Motor neuron (in vitro differentiated cells): ENCODE results near the gene FARP2. TPM values are rescaled to one million over a fixed set of nuclear protein-coding genes. Genes with fewer than 3 reads are reported as not detected.
"Not testable (repeated sequence)": the region's sequence is repeated elsewhere in the genome, so short reads cannot be mapped to it uniquely, and the experiment has no call there.

Source experiments
- ATAC-seq, 8 experiments: fragments of 200-7000 bp; cut with Tn5 transposase; replicated peaks in 6 of 8; 2 replicates each; pipeline ENCODE4 v1.8.0; 2021; ENCODE audit warnings: mild to moderate bottlenecking in 8 of 8, moderate library complexity in 8 of 8
- H3K27ac ChIP-seq, 2 donors: fragments of 250-450 bp; sonication (Bioruptor Pico); 2 replicates each; pipeline ENCODE4 v1.9.0; 2021; ENCODE audit warnings: antibody characterized with exemption in 2 of 2, mild to moderate bottlenecking in 2 of 2, moderate library complexity in 1 of 2
- H3K4me1 ChIP-seq, 2 donors: fragments of 250-450 bp; sonication (Bioruptor Pico); replicated peaks in 1 of 2; 2 replicates each; pipeline ENCODE4 v1.6.1; 2021; ENCODE audit warnings: antibody characterized with exemption in 2 of 2, mild to moderate bottlenecking in 2 of 2, moderate library complexity in 1 of 2
- H3K4me3 ChIP-seq, 5 donors: fragments of 250-450 bp; sonication (Bioruptor Pico); 2 replicates each; pipeline ENCODE4 v1.9.0; 2021; ENCODE audit warnings: antibody characterized with exemption in 5 of 5, mild to moderate bottlenecking in 5 of 5, moderate library complexity in 4 of 5
- WGBS, 10 experiments: fragments of 450-650 bp; shearing (Covaris generic); methylation state at CpG; one replicate each; pipeline ENCODE4 v1.0.0; 2022; 5-methylcytosine and 5-hydroxymethylcytosine counted together
- in situ Hi-C, 9 experiments: fragments of 400-800 bp; cut with MboI; loops; one replicate each; pipeline ENCODE4 v1.15.0; 2021; ENCODE audit warnings: low sequenced_read_pairs in 9 of 9, low pct_unique_long_range_greater_than_20kb in 2 of 9; ENCODE audit not compliant: unreplicated experiment in 9 of 9
- total RNA-seq, 8 experiments: library from RNA; unstranded; fragments of 300-600 nt; gene quantifications; 2 replicates each; pipeline versions ENCODE4 v1.2.3 to v1.2.4, GENCODE V29; 2022

Gene FARP2
- total RNA-seq, 8 experiments from 2014 or later: 11.9 to 41.2 (median 22.8) TPM

DNA sequence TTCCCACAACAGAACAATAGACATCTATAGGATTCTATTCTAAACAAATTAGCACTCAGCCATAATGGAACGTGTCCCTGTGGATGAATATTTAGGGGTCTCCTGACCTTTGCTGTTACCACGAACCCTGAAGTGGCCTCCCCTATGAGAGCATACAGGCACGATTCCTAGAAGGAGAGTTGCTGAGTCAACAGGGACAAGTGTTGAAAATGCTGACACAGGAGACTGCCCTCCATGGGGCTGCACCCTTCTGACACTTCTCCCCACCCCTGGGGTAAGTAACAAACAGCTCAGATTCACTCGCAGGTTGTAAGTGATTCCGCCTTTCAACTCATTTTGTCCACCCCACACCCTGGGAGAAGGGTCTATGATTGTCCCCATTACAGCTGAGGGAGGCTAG, 166.4 kb downstream of the FARP2 start:
- WGBS, 10 experiments: 38 to 100% (median 52%) methylated on average over 1 to 3 of the region's 5 CpGs; no CpG with 5 or more reads in 5 of the 10 experiments
- no peak for ATAC-seq
- Histone ChIP-seq H3K4me3 (no peak overlapping the region), H3K4me1 (no peaks in the 10 kb centered on the region), H3K27ac (no peak overlapping the region)
- in situ Hi-C loops: no loop called here

DNA sequence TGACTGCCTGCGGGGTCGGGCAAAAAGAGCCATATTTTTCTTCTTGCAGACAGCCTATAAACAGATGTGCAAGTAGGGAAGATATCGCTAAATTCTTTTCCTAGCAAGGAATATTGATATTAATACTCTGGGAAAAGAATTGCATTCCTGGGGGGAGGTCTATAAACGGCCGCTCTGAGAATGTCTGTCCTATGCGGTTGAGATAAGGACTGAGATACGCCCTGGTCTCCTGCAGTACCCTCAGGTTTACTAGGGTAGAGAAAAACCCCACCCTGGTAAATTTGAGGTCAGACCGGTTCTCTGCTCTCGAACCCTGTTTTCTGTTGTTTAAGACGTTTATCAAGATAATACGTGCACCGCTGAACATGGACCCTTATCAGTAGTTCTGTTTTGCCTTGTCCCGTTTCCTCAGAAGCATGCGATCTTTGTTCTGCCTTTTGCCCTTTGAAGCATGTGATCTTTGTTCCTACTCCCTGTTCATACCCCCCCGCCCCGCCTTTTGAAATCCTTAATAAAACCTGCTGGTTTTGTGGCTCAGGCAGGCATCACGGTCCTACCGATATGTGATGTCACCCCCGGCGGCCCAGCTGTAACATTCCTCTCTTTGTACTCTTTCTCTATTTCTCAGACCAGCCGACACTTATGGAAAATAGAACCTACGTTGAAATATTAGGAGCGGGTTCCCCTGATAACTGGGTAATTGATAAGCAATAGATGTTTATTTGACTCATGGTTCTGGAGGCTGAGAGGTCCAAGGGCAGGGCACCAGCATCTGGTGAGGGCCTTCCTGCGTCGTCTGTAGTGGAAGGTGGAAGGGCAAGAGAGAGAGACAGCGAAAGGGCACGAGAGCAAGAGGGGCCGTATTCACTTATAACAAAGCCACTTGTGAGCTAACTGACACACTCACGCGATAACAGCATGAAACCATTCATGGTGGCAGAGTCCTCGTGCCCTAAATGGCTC, 170.0 kb downstream of the FARP2 start:
- in situ Hi-C loops, H3K27ac ChIP-seq, H3K4me3 ChIP-seq, ATAC-seq, H3K4me1 ChIP-seq: not testable (repeated sequence)
- WGBS, 10 experiments: 0 to 97% (median 89%) methylated on average over 1 to 31 of the region's 31 CpGs; no CpG with 5 or more reads in 1 of the 10 experiments

DNA sequence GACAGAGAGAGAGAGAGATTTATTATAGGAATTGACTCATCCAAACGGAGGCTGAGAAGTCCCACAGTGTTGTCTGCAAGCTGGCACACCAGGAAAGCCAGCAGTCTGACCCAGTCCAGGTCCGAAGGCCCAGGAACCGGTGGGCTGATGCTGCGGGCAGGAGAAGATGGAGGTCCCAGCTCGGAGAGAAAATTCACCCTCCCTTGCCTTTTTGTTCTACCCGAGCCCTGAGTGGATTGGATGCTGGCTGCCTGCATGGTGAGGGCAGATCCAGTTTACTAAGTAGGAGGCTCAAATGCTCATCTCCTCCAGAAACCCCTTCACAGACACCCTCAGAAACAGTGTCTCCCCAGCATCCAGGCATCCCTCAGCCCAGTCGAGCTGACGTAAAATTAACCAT, 174.5 kb downstream of the FARP2 start:
- Histone ChIP-seq H3K27ac (no peak overlapping the region), H3K4me1 (no peaks in the 10 kb centered on the region), H3K4me3 (no peak overlapping the region)
- no peak for ATAC-seq
- 0 to 84% (median 75%) methylated on average over 1 to 7 of the region's 8 CpGs; no CpG with 5 or more reads in 2 of the 10 experiments for WGBS, 10 experiments
- in situ Hi-C loops: no loop called here

DNA sequence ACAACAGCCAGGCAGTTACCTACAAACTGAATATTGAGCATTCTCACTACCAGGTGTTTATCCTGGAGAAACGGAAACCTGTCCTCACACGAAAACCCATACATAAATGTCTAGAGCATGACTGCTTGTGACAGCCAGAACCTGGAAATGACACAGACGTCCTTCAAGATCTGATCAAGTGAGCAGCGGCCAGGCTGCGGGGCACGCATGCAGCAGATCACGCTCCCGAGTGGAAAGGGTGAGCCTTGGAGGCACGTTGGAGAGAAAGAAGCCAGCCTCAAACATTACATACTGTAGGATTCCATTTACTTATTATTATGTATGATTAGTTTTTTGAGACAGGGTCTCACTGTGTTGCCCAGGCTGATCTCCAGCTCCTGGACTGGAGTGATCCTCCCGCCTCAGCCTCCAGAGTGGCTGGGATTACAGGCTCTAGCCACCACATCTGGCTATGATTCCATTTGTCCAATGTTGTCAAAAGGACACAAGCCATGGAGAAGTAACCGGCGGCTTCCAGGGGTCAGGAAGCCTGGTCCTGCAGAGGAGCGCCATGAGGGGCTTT, 175.2 kb downstream of the FARP2 start:
- no peak for ATAC-seq
- Histone ChIP-seq H3K4me3 (no peak overlapping the region), H3K27ac (no peak overlapping the region), H3K4me1 (no peaks in the 10 kb centered on the region)
- in situ Hi-C loops: no loop called here
- WGBS, 10 experiments: 36 to 84% (median 65%) methylated on average over 4 to 9 of the region's 13 CpGs; no CpG with 5 or more reads in 5 of the 10 experiments

DNA sequence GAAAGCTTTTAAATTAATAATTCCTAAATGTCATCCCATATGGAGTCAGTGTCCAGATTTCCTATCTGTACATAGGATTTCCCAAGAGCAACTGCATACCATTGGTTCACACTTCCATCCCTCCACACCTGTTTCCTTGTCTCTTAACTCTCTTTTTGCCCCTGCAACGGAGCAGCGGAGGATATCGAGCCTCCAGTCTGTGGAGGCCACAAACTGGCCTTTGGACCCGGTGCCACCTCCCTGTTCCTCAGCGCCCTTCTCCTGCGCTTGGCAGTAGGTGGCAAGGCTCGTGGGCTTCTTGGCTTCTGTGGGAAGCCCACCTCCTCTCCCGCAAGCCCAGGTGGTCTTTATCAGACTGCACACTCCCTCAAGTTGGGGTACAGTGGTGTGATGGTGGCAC, 176.1 kb downstream of the FARP2 start:
- no peak for ATAC-seq
- Histone ChIP-seq H3K4me1 (no peaks in the 10 kb centered on the region), H3K27ac (no peak overlapping the region), H3K4me3 (no peak overlapping the region)
- 80 to 87% (median 82%) methylated on average over 1 to 4 of the region's 8 CpGs; no CpG with 5 or more reads in 6 of the 10 experiments for WGBS, 10 experiments
- in situ Hi-C loops: no loop called here

DNA sequence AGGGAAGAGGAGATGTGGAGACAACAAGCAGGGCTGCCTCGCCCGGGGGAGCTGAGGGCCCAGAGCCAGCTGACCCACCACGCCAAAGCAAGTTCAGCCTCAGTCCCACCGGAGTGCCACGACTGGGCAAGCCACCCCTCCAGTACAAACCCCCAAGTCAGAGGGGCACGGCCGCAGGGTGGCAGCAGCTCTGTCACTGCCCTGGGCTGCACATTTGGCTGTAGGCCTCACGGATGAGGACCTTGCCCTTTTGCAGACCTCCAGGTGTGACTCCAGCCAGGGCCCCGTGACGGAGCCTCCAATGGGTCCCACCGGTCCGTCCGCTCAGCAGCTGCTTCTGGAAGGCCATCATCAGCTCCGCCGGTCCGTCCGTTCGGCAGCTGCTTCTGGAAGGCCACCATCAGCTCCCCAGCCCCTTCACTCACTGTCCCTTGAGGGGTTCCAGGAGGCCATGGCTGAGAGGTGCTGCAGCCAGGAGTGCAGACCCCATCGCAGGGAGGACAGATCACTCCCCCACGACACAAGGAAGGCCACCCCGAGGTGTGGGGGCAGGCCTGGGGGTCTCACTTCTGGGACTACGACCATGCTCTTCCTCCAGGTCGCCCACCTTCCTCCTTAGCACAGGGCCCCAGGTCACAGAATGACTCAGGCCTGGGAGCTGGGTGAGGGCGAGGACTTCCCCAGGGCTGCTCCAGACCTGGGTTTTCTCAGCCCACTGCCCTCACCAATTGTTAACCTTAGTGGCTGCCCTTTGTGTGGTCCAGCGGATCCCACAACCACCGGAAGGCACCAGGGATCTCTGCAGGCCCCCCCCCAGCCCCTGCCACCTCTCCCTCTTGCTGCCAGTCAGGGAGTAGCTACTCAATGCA, 176.9 kb downstream of the FARP2 start:
- no peak for ATAC-seq
- 38 to 95% (median 83%) methylated on average over 2 to 4 of the region's 26 CpGs; no CpG with 5 or more reads in 6 of the 10 experiments for WGBS, 10 experiments
- Histone ChIP-seq H3K4me1 (no peaks in the 10 kb centered on the region), H3K4me3 (no peak overlapping the region), H3K27ac (no peak overlapping the region)
- in situ Hi-C loops: no loop called here

DNA sequence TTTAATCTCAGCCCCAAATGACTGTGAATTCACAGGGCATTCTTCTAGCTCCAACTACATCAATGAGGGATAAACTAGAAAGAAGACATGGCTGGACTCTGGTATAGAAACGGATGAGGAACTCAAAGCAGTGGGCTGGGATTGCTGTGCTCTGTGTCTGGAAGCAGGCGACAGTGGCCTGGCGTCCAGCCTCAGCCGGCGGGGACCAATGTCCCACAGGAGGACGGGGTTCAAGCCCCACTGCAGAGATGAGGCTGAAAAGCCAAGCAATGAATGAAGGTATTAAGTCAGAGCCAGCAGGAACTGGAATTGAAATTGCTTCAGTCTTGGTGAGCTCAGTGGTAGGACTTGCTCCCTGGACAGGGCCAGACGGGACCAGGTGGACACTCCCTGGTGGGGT, 178.2 kb downstream of the FARP2 start:
- H3K4me1 ChIP-seq: no peaks in the 10 kb centered on the region
- no peak overlapping the region for H3K27ac ChIP-seq
- H3K4me3 ChIP-seq: no peak overlapping the region
- WGBS, 10 experiments: 59 to 80% (median 68%) methylated on average over 1 to 5 of the region's 7 CpGs; no CpG with 5 or more reads in 5 of the 10 experiments
- in situ Hi-C loops: no loop called here
- ATAC-seq: no peak

DNA sequence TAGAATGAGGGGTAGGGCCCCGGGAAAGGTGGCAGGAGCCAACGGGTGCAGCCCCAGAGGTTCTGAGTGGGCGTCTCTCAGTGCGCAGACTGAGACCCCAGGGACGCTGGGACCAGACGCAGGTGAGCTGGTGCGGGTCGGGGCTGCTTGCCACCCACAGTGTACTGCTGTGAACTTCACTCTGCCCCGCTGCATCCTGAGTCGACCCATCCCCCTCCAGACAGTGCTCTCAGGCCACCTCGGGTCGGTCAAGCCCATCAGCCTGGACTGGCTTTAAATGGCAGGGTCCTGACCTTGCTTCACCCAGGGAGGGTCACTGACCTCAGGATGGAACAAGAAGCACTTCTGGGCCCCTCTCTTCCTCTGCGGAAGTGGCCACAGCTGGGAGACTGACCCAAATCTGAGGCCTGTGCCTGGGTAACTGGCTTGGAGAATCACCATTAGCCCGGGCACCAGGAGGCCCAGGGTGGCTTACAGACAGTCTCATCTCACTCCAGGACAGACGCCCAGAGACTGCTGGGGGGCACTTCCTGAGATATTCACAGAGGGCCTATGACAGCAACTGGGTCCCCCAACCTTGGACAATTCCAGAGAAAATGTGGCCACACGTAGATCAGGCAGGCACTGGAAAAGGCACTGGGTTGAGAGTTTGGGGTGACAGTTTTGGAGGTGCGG, 178.8 kb downstream of the FARP2 start:
- WGBS, 10 experiments: 52 to 90% (median 72%) methylated on average over 2 to 6 of the region's 17 CpGs; no CpG with 5 or more reads in 5 of the 10 experiments
- no peak overlapping the region for H3K27ac ChIP-seq
- H3K4me1 ChIP-seq: no peaks in the 10 kb centered on the region
- no peak overlapping the region for H3K4me3 ChIP-seq
- ATAC-seq: no peak
- in situ Hi-C loops: no loop called here

DNA sequence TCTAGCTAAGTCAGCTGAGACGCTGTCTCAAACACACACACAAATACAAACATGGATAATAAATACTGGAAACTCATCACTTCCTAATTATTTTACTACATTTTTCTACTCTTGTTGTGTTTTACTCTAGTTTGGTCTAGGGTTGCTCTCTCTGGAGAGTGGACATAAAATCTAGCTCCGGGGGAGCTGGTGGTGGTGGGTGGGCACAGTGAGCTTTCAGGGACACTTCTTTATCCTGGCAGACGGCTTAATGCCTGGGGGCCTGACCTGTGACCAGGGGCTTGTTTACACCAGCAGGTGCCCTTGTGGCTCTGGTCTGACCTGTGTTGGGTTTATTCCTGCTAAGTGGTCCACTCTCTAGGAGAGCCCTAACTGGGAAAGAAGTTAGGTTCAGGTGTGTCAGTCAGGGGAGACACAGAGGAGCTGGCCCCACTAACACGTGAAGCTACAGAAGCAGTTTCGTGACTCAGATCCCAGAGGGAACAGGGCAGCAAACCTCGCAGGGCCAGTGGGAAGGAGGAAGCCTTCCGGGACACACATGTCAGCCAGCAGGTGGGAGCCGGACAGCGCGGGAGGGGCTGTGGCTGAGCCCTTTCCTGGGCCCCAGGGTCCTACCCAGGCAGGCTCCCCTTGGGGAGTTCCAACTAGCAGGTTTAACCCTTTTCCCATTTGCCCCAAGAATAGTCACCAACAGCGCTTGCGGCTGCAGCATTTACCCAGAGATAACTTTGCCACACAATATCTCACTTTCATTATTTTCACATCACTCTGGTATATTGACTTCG, 180.0 kb downstream of the FARP2 start:
- no peak overlapping the region for H3K4me3 ChIP-seq
- 33 to 100% (median 70%) methylated on average over 1 to 8 of the region's 13 CpGs; no CpG with 5 or more reads in 3 of the 10 experiments for WGBS, 10 experiments
- no peak overlapping the region for H3K27ac ChIP-seq
- in situ Hi-C loops: no loop called here
- no peak for ATAC-seq
- H3K4me1 ChIP-seq: peaks cover 0 to 3% of the 10 kb centered on the region in 2 donors

DNA sequence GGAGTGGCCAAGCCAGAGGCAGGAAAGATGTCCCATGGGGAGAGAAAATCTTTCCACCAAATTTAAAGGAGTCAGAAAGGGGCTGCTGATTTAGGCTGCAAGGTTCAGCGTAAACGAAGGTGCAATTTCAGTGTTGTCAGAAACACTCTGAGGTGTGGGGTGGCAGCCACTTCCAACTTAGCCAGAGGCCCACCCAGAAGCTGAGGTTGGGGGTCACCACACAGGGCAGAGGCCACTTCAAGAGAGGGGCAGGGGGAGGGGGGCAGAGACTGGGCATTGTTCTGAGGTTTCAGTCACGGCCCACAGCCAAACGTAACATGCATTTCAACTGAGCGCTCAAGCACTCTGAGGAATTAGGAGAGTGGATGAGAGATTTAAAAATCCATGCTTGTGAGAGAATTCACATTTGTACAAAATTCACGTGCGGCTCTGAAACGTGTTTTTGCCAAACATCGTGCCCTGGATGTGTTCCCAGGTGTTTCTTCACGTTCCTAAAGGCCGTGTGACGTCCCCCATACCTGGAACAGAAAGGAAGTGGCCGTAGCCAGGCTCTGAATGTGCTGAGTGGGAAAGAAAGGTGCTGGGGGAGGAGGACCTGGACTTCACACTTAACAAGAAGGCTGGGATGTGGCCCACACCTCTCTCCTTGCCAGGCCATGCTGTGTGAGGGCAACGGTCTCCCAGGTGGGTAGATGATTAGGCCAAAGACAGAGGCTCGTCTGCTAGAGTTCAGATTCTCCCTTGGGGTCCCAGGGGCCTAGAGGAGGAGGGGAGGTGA, 182.9 kb downstream of the FARP2 start:
- in situ Hi-C loops: no loop called here
- no peak overlapping the region for H3K27ac ChIP-seq
- ATAC-seq: no peak
- 76 to 90% (median 86%) methylated on average over 2 to 8 of the region's 15 CpGs; no CpG with 5 or more reads in 6 of the 10 experiments for WGBS, 10 experiments
- H3K4me1 ChIP-seq: peaks cover 7% of the 10 kb centered on the region in 2 donors
- H3K4me3 ChIP-seq: no peak overlapping the region

DNA sequence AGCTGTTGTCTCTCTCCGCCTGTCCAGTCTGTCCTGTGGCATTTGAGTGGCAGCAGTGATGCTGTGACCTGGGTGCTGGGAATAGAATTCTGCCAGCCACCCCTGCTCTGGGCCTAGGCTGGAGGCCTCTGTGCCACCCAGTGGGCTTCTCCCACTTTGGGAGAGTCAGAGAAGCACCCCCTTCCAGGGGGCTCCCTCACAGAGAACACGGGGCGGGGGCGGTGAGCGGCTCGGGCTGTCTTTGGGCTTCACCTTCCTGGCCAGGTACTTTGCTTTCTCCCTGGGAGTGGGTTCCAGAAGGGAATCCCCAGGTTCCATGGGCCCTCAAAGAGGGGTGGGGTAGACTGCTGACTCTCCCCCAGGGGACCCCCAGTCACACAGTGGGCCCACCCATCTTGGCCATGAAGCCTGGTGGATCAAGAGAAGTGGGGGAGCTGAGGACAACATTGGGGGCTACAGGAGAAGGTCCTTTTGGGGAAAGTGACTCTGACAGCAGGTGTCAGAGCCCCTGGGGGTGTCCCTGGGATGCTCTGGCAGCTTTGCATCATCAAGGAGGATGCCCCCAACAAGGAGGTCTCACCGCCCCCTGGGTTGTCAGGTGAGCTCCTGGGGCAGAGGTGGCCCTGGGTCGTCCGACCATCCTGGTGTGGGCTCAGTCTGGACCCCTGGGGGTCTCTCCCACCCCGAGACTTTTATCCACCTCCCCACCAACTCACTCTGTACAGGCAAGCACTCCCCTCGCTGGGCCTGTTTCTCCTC, 183.7 kb downstream of the FARP2 start:
- H3K4me1 ChIP-seq: peaks cover 7% of the 10 kb centered on the region in 2 donors
- in situ Hi-C loops: no loop called here
- H3K27ac ChIP-seq: no peak overlapping the region
- ATAC-seq: no peak
- 60 to 100% methylated on average over 2 to 3 of the region's 11 CpGs; no CpG with 5 or more reads in 8 of the 10 experiments for WGBS, 10 experiments
- H3K4me3 ChIP-seq: no peak overlapping the region
